Measurements from ENCODE around the gene CBARP.

- no peak for TF ChIP-seq CTCF (IDR thresholded peaks at IDR 0.05)
- no peak for TF ChIP-seq POLR2A (IDR thresholded peaks at IDR 0.05; ENCODE audit: low read depth)
- no peak for TF ChIP-seq EP300 (IDR thresholded peaks at IDR 0.05)
Observed at GRCh38 chr19:1258163-1258492, 20.3 kb upstream of the CBARP start.

Data from esophagus muscularis mucosa (tissue), 4 donors.